GM23338 (cell line): ENCODE results near the gene GALR2. TPM values are rescaled to one million over a fixed set of nuclear protein-coding genes. Genes with fewer than 3 reads are reported as not detected.
A peak's percentile ranks its signal among the peaks of the same experiment; 100 is the strongest.

Experiments
- ATAC-seq: fragments of 200-7000 bp; cut with Tn5 transposase; 3 replicates; pipeline ENCODE4 v1.9.1; 2020
- DNase-seq: peaks from one replicate; pipeline ENCODE4 v3.0.0-alpha.2; 2015; ENCODE audit warnings: low spot score
- H2AFZ ChIP-seq: fragments of 200-600 bp; sonication (generic); 2 replicates; pipeline ENCODE4 v1.8.0; 2016; ENCODE audit warnings: antibody characterized with exemption, mild to moderate bottlenecking, moderate library complexity
- H3F3A ChIP-seq: fragments of 200-600 bp; sonication (generic); replicated peaks from 2 replicates; pipeline ENCODE4 v1.8.0; 2017; ENCODE audit warnings: antibody characterized with exemption, mixed run types, low read depth
- H3K27ac ChIP-seq: fragments of 200-600 bp; sonication (generic); 2 replicates; pipeline ENCODE4 v1.6.1; 2016; ENCODE audit warnings: low read depth
- H3K27me3 ChIP-seq: fragments of 200-600 bp; sonication (generic); 2 replicates; pipeline ENCODE4 v1.8.0; 2016; ENCODE audit warnings: mild to moderate bottlenecking, mixed run types, moderate library complexity; ENCODE audit not compliant: insufficient read depth
- H3K36me3 ChIP-seq: fragments of 200-600 bp; sonication (generic); 2 replicates; pipeline ENCODE4 v1.8.0; 2016; ENCODE audit warnings: mild to moderate bottlenecking; ENCODE audit not compliant: insufficient read depth
- H3K4me1 ChIP-seq: fragments of 200-600 bp; sonication (generic); 2 replicates; pipeline ENCODE4 v1.8.0; 2016; ENCODE audit warnings: mild to moderate bottlenecking, moderate library complexity; ENCODE audit not compliant: insufficient read depth
- H3K4me2 ChIP-seq: fragments of 200-600 bp; sonication (generic); 2 replicates; pipeline ENCODE4 v1.7.1; 2017; ENCODE audit warnings: mixed run types
- H3K4me3 ChIP-seq: fragments of 200-600 bp; sonication (generic); 2 replicates; pipeline ENCODE4 v1.6.1; 2016; ENCODE audit warnings: mixed run types
- H3K79me2 ChIP-seq: fragments of 200-600 bp; sonication (generic); replicated peaks from 2 replicates; pipeline ENCODE4 v1.8.0; 2017; ENCODE audit warnings: mild to moderate bottlenecking; ENCODE audit not compliant: insufficient read depth
- H3K9me2 ChIP-seq: fragments of 200-600 bp; sonication (generic); 2 replicates; pipeline ENCODE4 v1.8.0; 2017; ENCODE audit not compliant: insufficient read depth
- H4K20me1 ChIP-seq: fragments of 200-600 bp; sonication (generic); replicated peaks from 2 replicates; pipeline ENCODE4 v1.8.0; 2017; ENCODE audit warnings: mild to moderate bottlenecking; ENCODE audit not compliant: insufficient read depth
- H3K27ac Mint-ChIP-seq: 2 replicates; pipeline ENCODE4 v1.8.0; 2020; ENCODE audit warnings: inconsistent platforms, mild to moderate bottlenecking, moderate library complexity, mixed read lengths
- H3K27me3 Mint-ChIP-seq: 3 replicates; pipeline ENCODE4 v1.8.0; 2022; ENCODE audit warnings: low read depth, mild to moderate bottlenecking, moderate library complexity, mixed read lengths, inconsistent platforms; ENCODE audit not compliant: insufficient read depth, poor library complexity
- H3K36me3 Mint-ChIP-seq: 3 replicates; pipeline ENCODE4 v1.8.0; 2021; ENCODE audit warnings: low read depth, mild to moderate bottlenecking, inconsistent platforms, moderate library complexity, mixed read lengths
- H3K4me1 Mint-ChIP-seq: 3 replicates; pipeline ENCODE4 v1.8.0; 2020; ENCODE audit warnings: mild to moderate bottlenecking, inconsistent platforms, mixed read lengths
- H3K4me3 Mint-ChIP-seq: 3 replicates; pipeline ENCODE4 v1.8.0; 2021; ENCODE audit warnings: moderate library complexity, mild to moderate bottlenecking, inconsistent platforms, mixed read lengths
- H3K9me3 Mint-ChIP-seq: 3 replicates; pipeline ENCODE4 v1.8.0; 2020; ENCODE audit warnings: moderate library complexity, mild to moderate bottlenecking, inconsistent platforms, mixed read lengths
- CREB1 ChIP-seq: fragments of 250-450 bp; sonication (Bioruptor Pico); IDR thresholded peaks from 2 replicates; pipeline ENCODE4 v1.5.0; 2020; ENCODE audit warnings: low read depth, mild to moderate bottlenecking, moderate library complexity
- CTCF ChIP-seq, 2 experiments: fragments of 200-600 bp in 1 of 2; sonication (generic) in 1 of 2; conservative IDR thresholded peaks; 2 replicates each; pipeline versions ENCODE4 v1.5.1 to v1.6.1; 2016 to 2017; ENCODE audit warnings: antibody characterized with exemption in 2 of 2, low read depth in 2 of 2, mild to moderate bottlenecking in 2 of 2, moderate library complexity in 1 of 2
- EZH2 ChIP-seq: fragments of 200-600 bp; sonication (generic); IDR thresholded peaks from one replicate; pipeline ENCODE4 v1.8.0; 2017; ENCODE audit warnings: antibody characterized with exemption, mild to moderate bottlenecking, low read depth; ENCODE audit not compliant: unreplicated experiment
- EZH2phosphoT487 ChIP-seq: fragments of 200-600 bp; sonication (generic); IDR thresholded peaks from one replicate; pipeline ENCODE4 v1.8.1; 2018; ENCODE audit warnings: antibody characterized with exemption; ENCODE audit not compliant: unreplicated experiment
- NANOG ChIP-seq: IDR thresholded peaks from 2 replicates; pipeline ENCODE4 v1.6.1; 2016; ENCODE audit warnings: antibody characterized with exemption, borderline replicate concordance
- STAT1 ChIP-seq: IDR thresholded peaks from one replicate; pipeline ENCODE4 v1.6.1; 2016; ENCODE audit warnings: antibody characterized with exemption; ENCODE audit not compliant: unreplicated experiment
- ZNF114 ChIP-seq: fragments of 250-450 bp; sonication (Bioruptor Pico); IDR thresholded peaks from 2 replicates; pipeline ENCODE4 v1.5.0; 2020; ENCODE audit warnings: mild to moderate bottlenecking, moderate library complexity
- ZNF331 ChIP-seq: fragments of 250-450 bp; sonication (Bioruptor Pico); IDR thresholded peaks from 2 replicates; pipeline ENCODE4 v1.5.0; 2020; ENCODE audit warnings: low read depth, mild to moderate bottlenecking, moderate library complexity
- ZNF462 ChIP-seq: fragments of 250-450 bp; sonication (Bioruptor Pico); IDR thresholded peaks from 2 replicates; pipeline ENCODE4 v1.5.0; 2020; ENCODE audit warnings: mild to moderate bottlenecking, moderate library complexity
- polyA plus RNA-seq: library from polyadenylated mRNA; unstranded; fragments of >200 nt; fragmentation: Nextera tagmentation; extraction: Ambion mirVana; gene quantifications from 2 replicates; pipeline ENCODE4 v1.2.1, GENCODE V29; 2016
- total RNA-seq: library from RNA; depleted of rRNA; stranded (reverse); fragments of >200 nt; shearing (Covaris generic); gene quantifications from 2 replicates; pipeline ENCODE4 v1.2.3, GENCODE V29; 2014
- TF ChIP-seq, protein P1 (sequence below): IDR thresholded peaks from 2 replicates; pipeline ENCODE4 v1.6.1; 2016; ENCODE audit warnings: antibody characterized with exemption

Gene GALR2
- total and polyA plus RNA-seq, 2 experiments from 2014 or later, result 0.50 to 2.2 TPM

DNA sequence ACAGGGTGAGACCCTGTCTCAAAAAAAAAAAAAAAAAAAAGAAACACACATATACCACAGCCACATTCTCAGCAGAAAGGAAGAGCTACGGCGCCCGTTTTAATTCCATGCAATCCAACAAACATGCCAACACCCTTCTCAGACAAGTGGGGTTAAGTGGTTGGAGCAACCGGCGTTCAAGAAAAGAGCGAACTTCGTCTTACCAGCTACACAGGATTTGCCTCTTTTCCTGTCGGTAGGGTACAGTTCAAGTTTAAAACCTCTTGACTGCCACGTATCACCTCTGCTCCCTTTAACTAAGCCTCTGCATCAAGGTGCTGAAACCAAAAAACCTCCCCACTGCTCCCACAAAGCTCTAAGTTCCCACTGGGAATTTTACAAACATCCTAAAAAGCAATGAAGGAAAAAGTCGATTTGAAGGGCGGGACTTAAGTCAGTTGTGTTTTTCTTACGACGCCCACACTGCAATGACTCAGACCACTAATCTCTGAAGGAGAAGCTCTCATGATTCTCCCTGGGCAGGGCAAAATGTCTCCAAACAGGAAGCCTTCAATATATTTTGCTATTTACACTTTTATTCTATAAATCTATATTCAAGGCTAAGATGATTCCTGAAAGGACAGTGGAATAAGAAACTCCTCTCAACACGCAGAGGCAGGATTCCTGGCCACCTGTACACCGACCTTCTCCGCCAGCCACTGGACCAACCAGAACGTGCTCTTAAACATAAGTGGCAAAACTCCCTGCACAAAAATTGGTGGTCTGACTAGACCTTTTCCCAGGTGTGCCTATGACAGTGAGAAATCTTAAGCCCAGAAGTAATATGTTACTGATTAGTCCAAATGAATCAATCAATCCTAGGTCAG, 21.1 kb upstream of the GALR2 start (continued):
- TF ChIP-seq ZNF462 (no peak), EZH2 (no peak), NANOG (no peak), CTCF (conservative IDR thresholded peaks at IDR 0.05; ENCODE audit: low read depth in 2 of 2) (no peak), ZNF114 (CRISPR knock-in tag) (no peak)

DNA sequence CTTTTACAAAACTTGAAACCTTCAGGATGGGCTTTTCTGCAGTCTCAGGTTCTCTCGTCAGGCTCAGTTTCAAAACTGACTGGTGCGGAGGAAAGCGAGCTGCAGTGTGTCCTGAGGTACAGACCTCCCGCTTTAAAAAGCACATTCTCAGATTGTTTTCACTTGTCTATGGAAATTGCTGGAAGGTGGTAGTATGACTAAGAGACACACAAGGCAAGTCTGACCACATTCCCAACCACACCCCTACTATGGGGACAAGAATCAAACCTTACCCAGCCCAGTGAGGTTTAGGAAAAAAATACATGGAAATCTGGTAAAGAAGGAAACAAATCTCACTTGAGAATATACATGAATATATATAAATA, 20.5 kb upstream of the GALR2 start:
- H3K4me1 ChIP-seq, result peaks cover 8% of the 10 kb centered on the region; the same call in 1 of the 2 replicates
- H3K36me3 ChIP-seq, result peaks cover 49% of the 10 kb centered on the region
- Mint-ChIP-seq H3K27me3 (peaks cover 1% of the 10 kb centered on the region), H3K9me3 (no peaks in the 10 kb centered on the region), H3K36me3 (peaks cover 64% of the 10 kb centered on the region), H3K27ac (no peak overlapping the region), H3K4me3 (no peak overlapping the region), H3K4me1 (peaks cover 3% of the 10 kb centered on the region; the same call in 2 of the 3 replicates)
- DNase-seq (no peak), ATAC-seq (no peak)
- H3K27me3 ChIP-seq, result no peaks in the 10 kb centered on the region
- no peaks in the 10 kb centered on the region for H3K9me2 ChIP-seq
- peaks cover 14% of the 10 kb centered on the region; the same call in 1 of the 2 replicates for H3K79me2 ChIP-seq
- H4K20me1 ChIP-seq, result peaks cover 18% of the 10 kb centered on the region
- no peak overlapping the region for H3K4me3 ChIP-seq
- no peak overlapping the region for H3K4me2 ChIP-seq
- peaks cover 15% of the 10 kb centered on the region; the same call in 1 of the 2 replicates for H3F3A ChIP-seq
- H2AFZ ChIP-seq, result no peak overlapping the region
- 0 out of 2 replicates have a peak overlapping the region, but pooled peaks have one; percentile 63 for H3K27ac ChIP-seq
- TF ChIP-seq NANOG, result no peak
- no peak for TF ChIP-seq CREB1 (CRISPR knock-in tag)
- no peak for TF ChIP-seq EZH2phosphoT487
- TF ChIP-seq ZNF331 (CRISPR knock-in tag), result no peak
- TF ChIP-seq STAT1, result no peak
- TF ChIP-seq, protein P1, sequence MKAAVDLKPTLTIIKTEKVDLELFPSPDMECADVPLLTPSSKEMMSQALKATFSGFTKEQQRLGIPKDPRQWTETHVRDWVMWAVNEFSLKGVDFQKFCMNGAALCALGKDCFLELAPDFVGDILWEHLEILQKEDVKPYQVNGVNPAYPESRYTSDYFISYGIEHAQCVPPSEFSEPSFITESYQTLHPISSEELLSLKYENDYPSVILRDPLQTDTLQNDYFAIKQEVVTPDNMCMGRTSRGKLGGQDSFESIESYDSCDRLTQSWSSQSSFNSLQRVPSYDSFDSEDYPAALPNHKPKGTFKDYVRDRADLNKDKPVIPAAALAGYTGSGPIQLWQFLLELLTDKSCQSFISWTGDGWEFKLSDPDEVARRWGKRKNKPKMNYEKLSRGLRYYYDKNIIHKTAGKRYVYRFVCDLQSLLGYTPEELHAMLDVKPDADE, result no peak
